ENCODE data around the gene ERGIC1. TPM values are rescaled to one million over a fixed set of nuclear protein-coding genes. Genes with fewer than 3 reads are reported as not detected.

ERGIC1 gene
- total RNA-seq, 2 donors from 2014 or later: 173 to 191 TPM

GRCh38 chr5:172906436-172906835 lies 72.4 kb downstream of the ERGIC1 start:
- Histone ChIP-seq H3K27me3 (no peaks in the 10 kb centered on the region), H3K9me3 (no peaks in the 10 kb centered on the region), H3K9ac (ENCODE audit: low read depth in 2 of 2, low read length in 2 of 2) (peak overlapping the region in 1 of 2 donors; percentile 28), H3K36me3 (peaks cover 6% of the 10 kb centered on the region), H3K27ac (peak overlapping the region; percentile 7), H3K4me1 (peaks cover 19% of the 10 kb centered on the region), H3K4me3 (no peak overlapping the region)
- no peak for DNase-seq
- intact Hi-C loops (cut with DNase I): no loop called here
- TF ChIP-seq CTCF (IDR thresholded peaks at IDR 0.05): no peak

GRCh38 chr5:172906888-172907287 lies 72.8 kb downstream of the ERGIC1 start:
- Histone ChIP-seq H3K4me1 (peaks cover 19% of the 10 kb centered on the region), H3K9me3 (no peaks in the 10 kb centered on the region), H3K27ac (peak overlapping the region; percentile 7), H3K4me3 (no peak overlapping the region), H3K36me3 (peaks cover 6% of the 10 kb centered on the region), H3K9ac (ENCODE audit: low read depth in 2 of 2, low read length in 2 of 2) (no peak overlapping the region), H3K27me3 (no peaks in the 10 kb centered on the region)
- no peak for TF ChIP-seq CTCF (IDR thresholded peaks at IDR 0.05)
- intact Hi-C loops (cut with DNase I): no loop called here
- no peak for DNase-seq

- intact Hi-C loops (cut with DNase I): no loop called here
- H3K27ac ChIP-seq: no peak overlapping the region
- H3K4me1 ChIP-seq: peaks cover 19% of the 10 kb centered on the region
Measured at GRCh38 chr5:172907657-172908056, 73.6 kb downstream of the ERGIC1 start.

GRCh38 chr5:172908662-172909061 lies 74.6 kb downstream of the ERGIC1 start:
- Histone ChIP-seq H3K9me3 (no peaks in the 10 kb centered on the region), H3K27ac (no peak overlapping the region), H3K4me3 (no peak overlapping the region), H3K36me3 (peaks cover 11% of the 10 kb centered on the region), H3K27me3 (no peaks in the 10 kb centered on the region), H3K4me1 (peaks cover 13% of the 10 kb centered on the region), H3K9ac (ENCODE audit: low read depth in 2 of 2, low read length in 2 of 2) (no peak overlapping the region)
- no peak for DNase-seq
- intact Hi-C loops (cut with DNase I): no loop called here
- TF ChIP-seq CTCF (IDR thresholded peaks at IDR 0.05): no peak

More at GRCh38 chr5:172907657-172908056, 73.6 kb downstream of the ERGIC1 start:
- no peak for DNase-seq
- Histone ChIP-seq H3K9ac (ENCODE audit: low read depth in 2 of 2, low read length in 2 of 2) (no peak overlapping the region), H3K27me3 (no peaks in the 10 kb centered on the region), H3K9me3 (no peaks in the 10 kb centered on the region), H3K4me3 (no peak overlapping the region), H3K36me3 (peaks cover 6% of the 10 kb centered on the region)
- no peak for TF ChIP-seq CTCF (IDR thresholded peaks at IDR 0.05)

GRCh38 chr5:172909931-172910502 lies 76.0 kb downstream of the ERGIC1 start:
- no peak overlapping the region for H3K27ac ChIP-seq
- H3K9me3 ChIP-seq: no peaks in the 10 kb centered on the region
- intact Hi-C loops (cut with DNase I): no loop called here
- no peak overlapping the region for H3K4me3 ChIP-seq
- no peak overlapping the region for H3K9ac ChIP-seq (ENCODE audit: low read depth in 2 of 2, low read length in 2 of 2)
- no peaks in the 10 kb centered on the region for H3K27me3 ChIP-seq
- peaks cover 11% of the 10 kb centered on the region for H3K36me3 ChIP-seq
- no peak for TF ChIP-seq CTCF (IDR thresholded peaks at IDR 0.05)
- DNase-seq: no peak
- H3K4me1 ChIP-seq: peaks cover 3% of the 10 kb centered on the region
